IPS-18a (cell line): ENCODE measurements around the gene DHRS7B.
"Not testable (repeated sequence)": the region's sequence is repeated elsewhere in the genome, so short reads cannot be mapped to it uniquely, and the experiment has no call there.

Experiments
- H3K27ac ChIP-seq: one replicate; pipeline ENCODE4 v1.5.1; 2013; ENCODE audit warnings: low read length
- H3K27me3 ChIP-seq: one replicate; pipeline ENCODE4 v1.6.1; 2013; ENCODE audit warnings: mild to moderate bottlenecking, low read length; ENCODE audit not compliant: control insufficient read depth, insufficient read depth
- H3K36me3 ChIP-seq: one replicate; pipeline ENCODE4 v1.6.1; 2013; ENCODE audit warnings: low read depth, low read length; ENCODE audit not compliant: control insufficient read depth
- H3K4me1 ChIP-seq: one replicate; pipeline ENCODE4 v1.6.1; 2013; ENCODE audit warnings: low read depth, low read length; ENCODE audit not compliant: control insufficient read depth
- H3K4me3 ChIP-seq: one replicate; pipeline ENCODE4 v1.5.1; 2013; ENCODE audit warnings: low read length
- H3K9ac ChIP-seq: one replicate; pipeline ENCODE4 v1.6.1; 2013; ENCODE audit warnings: mild to moderate bottlenecking, low read length, moderate library complexity
- H3K9me3 ChIP-seq: one replicate; pipeline ENCODE4 v1.6.1; 2013; ENCODE audit warnings: low read depth, low read length; ENCODE audit not compliant: control insufficient read depth

Gene DHRS7B

GRCh38 chr17:21189361-21189760 lies 62.6 kb downstream of the DHRS7B start:
- Histone ChIP-seq H3K27me3 (no peaks in the 10 kb centered on the region), H3K9ac (no peak overlapping the region), H3K4me3 (no peak overlapping the region), H3K36me3 (peaks cover 1% of the 10 kb centered on the region), H3K9me3 (no peaks in the 10 kb centered on the region), H3K27ac (no peak overlapping the region), H3K4me1 (peaks cover 4% of the 10 kb centered on the region)

DNA sequence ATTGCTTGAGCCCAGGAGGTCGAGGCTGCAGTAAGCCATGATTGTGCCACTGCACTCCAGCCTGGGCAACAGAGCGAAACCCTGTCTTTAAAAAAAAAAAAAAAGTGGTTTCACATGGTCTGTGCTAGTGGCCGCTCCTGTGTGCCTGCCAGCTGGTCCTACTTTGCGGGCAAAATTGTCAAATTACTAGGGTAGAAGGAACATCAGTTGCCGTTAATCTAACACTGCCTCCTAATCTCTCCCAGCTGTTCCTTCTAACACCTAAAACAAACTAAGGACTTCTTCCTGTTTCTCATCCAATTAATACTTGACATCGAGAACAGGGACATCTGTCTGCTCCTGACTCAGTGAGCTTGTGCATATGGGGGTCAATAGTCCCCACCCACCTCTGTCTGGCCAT lies 63.3 kb downstream of the DHRS7B start:
- no peaks in the 10 kb centered on the region for H3K36me3 ChIP-seq
- no peak overlapping the region for H3K27ac ChIP-seq
- H3K4me1 ChIP-seq = peaks cover 4% of the 10 kb centered on the region
- H3K9me3 ChIP-seq = no peaks in the 10 kb centered on the region
- H3K27me3 ChIP-seq = no peaks in the 10 kb centered on the region
- H3K4me3 ChIP-seq = no peak overlapping the region
- no peak overlapping the region for H3K9ac ChIP-seq

DNA sequence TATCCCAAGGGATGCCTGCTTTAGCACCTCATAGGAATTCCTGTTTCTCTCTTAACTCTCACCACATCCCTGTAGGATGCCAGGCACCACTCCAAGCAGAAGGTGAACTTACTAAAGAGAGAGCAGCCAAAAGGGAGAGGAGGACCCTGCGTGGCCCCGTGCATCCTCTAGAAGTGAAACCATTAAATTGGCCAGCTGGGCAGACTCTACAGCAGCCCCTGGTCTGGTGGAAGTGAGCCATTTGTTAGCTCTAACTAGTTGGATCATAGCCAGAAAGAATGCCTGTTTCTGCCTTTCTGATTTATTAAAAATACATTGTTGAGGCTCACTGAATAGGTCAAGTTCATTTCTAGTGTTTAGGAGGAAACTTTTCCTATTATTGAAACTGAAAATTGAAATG lies 64.9 kb downstream of the DHRS7B start:
- Histone ChIP-seq H3K4me3 (no peak overlapping the region), H3K27me3 (no peaks in the 10 kb centered on the region), H3K27ac (no peak overlapping the region), H3K9ac (no peak overlapping the region), H3K36me3 (no peaks in the 10 kb centered on the region), H3K9me3 (no peaks in the 10 kb centered on the region), H3K4me1 (peaks cover 4% of the 10 kb centered on the region)

DNA sequence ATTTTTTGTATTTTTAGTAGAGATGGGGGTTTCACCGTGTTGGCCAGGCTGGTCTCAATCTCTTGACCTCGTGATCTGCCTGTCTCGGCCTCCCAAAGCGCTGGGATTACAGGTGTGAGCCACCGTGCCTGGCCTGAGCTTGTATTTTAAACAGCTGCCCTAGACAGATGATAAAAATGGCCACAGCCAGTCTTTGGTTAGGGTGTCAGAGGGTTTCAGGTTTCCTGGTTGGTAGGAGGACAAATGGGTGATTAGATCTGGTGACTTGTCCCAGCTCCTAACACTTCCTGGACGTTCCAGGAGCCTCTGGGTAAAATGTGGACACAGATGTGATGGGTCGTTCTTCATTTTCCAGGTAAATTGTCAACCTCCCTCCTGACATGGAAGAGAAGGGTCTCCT lies 65.7 kb downstream of the DHRS7B start:
- not testable (repeated sequence) for H3K9ac ChIP-seq, H3K9me3 ChIP-seq, H3K36me3 ChIP-seq, H3K27me3 ChIP-seq, H3K4me3 ChIP-seq, H3K27ac ChIP-seq, H3K4me1 ChIP-seq

DNA sequence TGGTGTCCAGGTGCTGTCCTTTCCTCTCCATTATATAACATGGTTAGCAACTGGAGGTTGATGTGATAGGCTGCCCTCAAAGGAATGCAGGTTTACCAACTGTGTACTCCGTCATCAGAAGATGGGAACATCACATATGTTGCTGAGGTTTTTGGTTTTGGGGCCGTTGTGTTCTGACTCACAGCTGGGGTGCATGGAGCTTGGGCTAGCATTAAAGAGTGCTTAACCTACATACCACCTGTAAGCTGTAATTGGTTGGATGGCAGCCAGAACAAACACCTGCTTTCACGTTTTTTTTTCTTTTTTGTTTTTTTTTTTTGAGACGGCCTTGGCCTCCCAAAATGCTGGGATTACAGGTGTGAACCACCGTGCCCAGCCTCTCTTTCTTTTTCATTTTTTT lies 66.3 kb downstream of the DHRS7B start:
- Histone ChIP-seq H3K9me3 (no peaks in the 10 kb centered on the region), H3K9ac (no peak overlapping the region), H3K4me3 (no peak overlapping the region), H3K27me3 (no peaks in the 10 kb centered on the region), H3K4me1 (peaks cover 4% of the 10 kb centered on the region), H3K36me3 (peaks cover 11% of the 10 kb centered on the region), H3K27ac (no peak overlapping the region)

- Histone ChIP-seq H3K4me1 (peaks cover 6% of the 10 kb centered on the region), H3K27ac (no peak overlapping the region), H3K9ac (no peak overlapping the region), H3K36me3 (peaks cover 15% of the 10 kb centered on the region), H3K9me3 (no peaks in the 10 kb centered on the region), H3K27me3 (no peaks in the 10 kb centered on the region), H3K4me3 (no peak overlapping the region)
Observed at GRCh38 chr17:21194226-21194625, 67.5 kb downstream of the DHRS7B start.

GRCh38 chr17:21194703-21195102 lies 67.9 kb downstream of the DHRS7B start:
- H3K4me1 ChIP-seq = peaks cover 10% of the 10 kb centered on the region
- H3K36me3 ChIP-seq = peaks cover 15% of the 10 kb centered on the region
- no peak overlapping the region for H3K27ac ChIP-seq
- no peak overlapping the region for H3K4me3 ChIP-seq
- no peaks in the 10 kb centered on the region for H3K27me3 ChIP-seq
- H3K9me3 ChIP-seq = no peaks in the 10 kb centered on the region
- H3K9ac ChIP-seq = no peak overlapping the region

- H3K4me1 ChIP-seq = peaks cover 25% of the 10 kb centered on the region
- no peaks in the 10 kb centered on the region for H3K27me3 ChIP-seq
- H3K9ac ChIP-seq = no peak overlapping the region
- peaks cover 15% of the 10 kb centered on the region for H3K36me3 ChIP-seq
- H3K4me3 ChIP-seq = no peak overlapping the region
- no peaks in the 10 kb centered on the region for H3K9me3 ChIP-seq
- no peak overlapping the region for H3K27ac ChIP-seq
Observed at GRCh38 chr17:21196126-21196525, 69.4 kb downstream of the DHRS7B start.

DNA sequence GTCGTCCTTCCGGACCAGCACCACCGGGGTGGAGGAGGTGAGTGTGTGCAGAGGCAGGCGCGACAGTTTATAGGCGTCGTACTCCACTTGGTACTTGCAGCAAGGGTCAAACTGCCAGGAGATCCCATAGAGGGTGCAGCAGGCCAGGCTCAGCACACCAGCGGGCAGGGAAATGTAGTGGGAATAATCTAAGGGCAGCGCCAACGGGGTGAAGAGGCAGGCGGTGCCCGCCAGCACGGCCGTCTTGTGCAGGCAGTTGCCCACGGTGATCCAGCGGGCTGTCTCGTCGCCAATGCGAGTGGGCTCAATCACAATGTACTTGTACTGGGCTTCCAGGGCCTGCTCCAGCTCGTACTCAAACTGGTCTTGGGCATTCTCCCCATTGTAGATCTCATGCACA lies 71.6 kb downstream of the DHRS7B start:
- Histone ChIP-seq H3K9ac (no peak overlapping the region), H3K27ac (no peak overlapping the region), H3K4me1 (peaks cover 22% of the 10 kb centered on the region), H3K36me3 (peaks cover 15% of the 10 kb centered on the region), H3K9me3 (no peaks in the 10 kb centered on the region), H3K27me3 (no peaks in the 10 kb centered on the region), H3K4me3 (no peak overlapping the region)

DNA sequence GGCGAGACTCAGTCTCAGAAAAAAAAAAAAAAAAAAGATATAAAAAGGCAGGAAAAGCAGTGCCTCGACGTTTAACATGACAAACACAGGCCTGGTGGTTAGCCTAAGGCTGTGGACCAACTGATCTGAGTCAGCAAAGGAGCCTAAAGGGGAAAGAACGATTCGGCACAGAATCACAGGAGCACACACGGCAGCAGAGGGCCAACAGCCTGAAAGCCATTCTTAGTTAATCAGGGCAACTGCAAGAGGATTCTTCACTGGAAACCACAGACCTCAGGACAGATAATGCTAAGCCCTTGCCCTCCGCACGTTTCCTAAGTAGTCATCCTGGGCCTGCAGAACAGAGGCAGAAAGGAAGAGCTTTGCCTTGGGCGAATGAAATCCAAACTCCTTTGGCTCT lies 72.5 kb downstream of the DHRS7B start:
- Histone ChIP-seq H3K27me3 (no peaks in the 10 kb centered on the region), H3K9me3 (no peaks in the 10 kb centered on the region), H3K4me1 (peaks cover 22% of the 10 kb centered on the region), H3K4me3 (no peak overlapping the region), H3K9ac (peak overlapping the region; percentile 33), H3K27ac (no peak overlapping the region), H3K36me3 (peaks cover 15% of the 10 kb centered on the region)

DNA sequence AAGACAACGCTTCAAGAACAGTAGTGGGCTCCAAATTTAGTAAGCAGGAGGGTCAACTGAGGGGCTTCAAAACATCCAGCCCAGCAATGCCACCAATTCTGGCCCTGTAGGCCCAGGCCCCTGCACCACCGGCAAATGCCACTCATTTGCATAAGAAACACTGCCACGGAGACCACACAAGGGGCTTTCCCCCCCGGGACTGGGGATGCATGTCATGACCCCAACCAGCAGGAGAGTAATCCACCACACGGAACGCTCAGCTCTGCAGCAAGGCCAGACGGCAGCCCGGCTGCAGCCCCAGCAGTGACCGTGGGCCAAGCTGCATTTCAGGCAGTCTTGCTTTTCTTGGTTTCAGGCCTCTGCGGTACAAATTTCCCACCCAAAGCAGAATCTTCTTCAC lies 73.1 kb downstream of the DHRS7B start:
- Histone ChIP-seq H3K9ac (no peak overlapping the region), H3K27ac (no peak overlapping the region), H3K4me1 (peaks cover 22% of the 10 kb centered on the region), H3K27me3 (no peaks in the 10 kb centered on the region), H3K9me3 (no peaks in the 10 kb centered on the region), H3K4me3 (no peak overlapping the region), H3K36me3 (peaks cover 15% of the 10 kb centered on the region)

- Histone ChIP-seq H3K27me3 (no peaks in the 10 kb centered on the region), H3K4me1 (peaks cover 22% of the 10 kb centered on the region), H3K4me3 (no peak overlapping the region), H3K9me3 (no peaks in the 10 kb centered on the region), H3K36me3 (peaks cover 15% of the 10 kb centered on the region), H3K9ac (no peak overlapping the region), H3K27ac (no peak overlapping the region)
Observed at GRCh38 chr17:21200590-21201297, 74.0 kb downstream of the DHRS7B start.
